GM12891 (cell line): Measurements from ENCODE around the gene CCDC184.

ENCODE experiments used
- PAX5 ChIP-seq: IDR thresholded peaks from 2 replicates; pipeline ENCODE4 v1.6.1; 2011; ENCODE audit warnings: low read length, moderate library complexity, mild to moderate bottlenecking; ENCODE audit not compliant: insufficient read depth, severe bottlenecking
- POLR2A ChIP-seq: IDR thresholded peaks from 2 replicates; pipeline ENCODE4 v1.6.1; 2011; ENCODE audit warnings: low read depth, low read length, control low read depth
- POLR2AphosphoS5 ChIP-seq: IDR thresholded peaks from 2 replicates; pipeline ENCODE4 v1.6.1; 2011; ENCODE audit warnings: low read depth, low read length, control low read depth
- POU2F2 ChIP-seq: IDR thresholded peaks from 2 replicates; pipeline ENCODE4 v1.6.1; 2011; ENCODE audit warnings: low read depth, mild to moderate bottlenecking, control low read depth, low read length, moderate library complexity
- SPI1 ChIP-seq: IDR thresholded peaks from 2 replicates; pipeline ENCODE4 v1.6.1; 2011; ENCODE audit warnings: low read depth, low read length, control low read depth
- TAF1 ChIP-seq: IDR thresholded peaks from 2 replicates; pipeline ENCODE4 v1.6.1; 2011; ENCODE audit warnings: low read depth, low read length, control low read depth

DNA sequence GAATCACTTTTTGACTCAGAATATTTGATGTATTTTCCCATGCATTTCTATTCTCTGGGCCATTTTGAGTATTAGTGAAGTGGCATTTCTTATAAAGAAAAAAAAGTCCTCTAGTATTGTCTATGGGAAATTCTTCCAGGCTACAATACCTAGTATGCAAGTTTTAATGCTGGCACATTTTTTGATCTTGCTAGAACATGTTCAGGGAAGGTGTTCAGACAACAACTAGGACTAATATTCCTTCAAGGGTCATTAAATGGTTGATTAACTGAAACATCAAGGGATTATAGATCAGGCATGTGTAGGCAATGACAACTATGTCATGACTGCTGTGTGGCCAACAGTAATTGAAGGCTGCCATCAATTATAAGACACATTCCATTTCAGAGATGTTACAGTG, 7.7 kb downstream of the CCDC184 start:
- TF ChIP-seq POLR2AphosphoS5 (no peak), POLR2A (no peak), POU2F2 (no peak), TAF1 (no peak), SPI1 (no peak), PAX5 (no peak)
